HepG2 (cell line): ENCODE results near the gene MRPS5. TPM values are rescaled to one million over a fixed set of nuclear protein-coding genes. Genes with fewer than 3 reads are reported as not detected.
A peak's percentile ranks its signal among the peaks of the same experiment; 100 is the strongest.

ENCODE experiments used
- CEBPB ChIP-seq: IDR thresholded peaks from 2 replicates; pipeline ENCODE4 v1.6.1; 2011; ENCODE audit warnings: low read depth, low read length, improper control_type of control experiment, borderline replicate concordance
- FLYWCH1 ChIP-seq: sonication (generic); formaldehyde crosslinking; IDR thresholded peaks from 2 replicates; pipeline ENCODE4 v1.8.1; 2023; ENCODE audit warnings: mild to moderate bottlenecking, missing genetic modification reagents
- FOSL2 ChIP-seq: sonication (generic); formaldehyde crosslinking; IDR thresholded peaks from 2 replicates; pipeline ENCODE4 v1.4.0; 2020; ENCODE audit warnings: missing genetic modification reagents
- HNRNPLL ChIP-seq: fragments of 200-400 bp; formaldehyde crosslinking; IDR thresholded peaks from 2 replicates; pipeline ENCODE4 v1.6.1; 2017; ENCODE audit warnings: mild to moderate bottlenecking, low read depth, low read length; ENCODE audit not compliant: poor library complexity, severe bottlenecking
- KAT8 ChIP-seq: IDR thresholded peaks from 2 replicates; pipeline ENCODE4 v1.6.1; 2016; ENCODE audit warnings: missing genetic modification reagents, missing compliant biosample characterization
- KLF16 ChIP-seq, 2 experiments: sonication (generic) in 1 of 2; formaldehyde crosslinking in 1 of 2; IDR thresholded peaks; 2 replicates each; pipeline versions ENCODE4 v1.6.1 to v1.8.0; 2016 to 2023; ENCODE audit warnings: missing genetic modification reagents in 2 of 2, missing compliant biosample characterization in 1 of 2
- KLF6 ChIP-seq: IDR thresholded peaks from 2 replicates; pipeline ENCODE4 v1.8.0; 2016; ENCODE audit warnings: missing biosample characterization, missing genetic modification reagents
- MAF1 ChIP-seq: sonication (generic); formaldehyde crosslinking; IDR thresholded peaks from 2 replicates; pipeline ENCODE4 v1.5.0; 2020; ENCODE audit warnings: missing genetic modification reagents, borderline replicate concordance
- MEIS1 ChIP-seq: sonication (generic); formaldehyde crosslinking; IDR thresholded peaks from 2 replicates; pipeline ENCODE4 v1.9.0; 2021; ENCODE audit warnings: mild to moderate bottlenecking, missing genetic modification reagents, moderate library complexity, borderline replicate concordance
- NFIB ChIP-seq: sonication (generic); formaldehyde crosslinking; IDR thresholded peaks from 2 replicates; pipeline ENCODE4 v1.9.0; 2021; ENCODE audit warnings: missing genetic modification reagents, mild to moderate bottlenecking, borderline replicate concordance
- PRPF4 ChIP-seq: fragments of 200-400 bp; formaldehyde crosslinking; IDR thresholded peaks from 2 replicates; pipeline ENCODE4 v1.6.1; 2016; ENCODE audit warnings: low read length, low read depth; ENCODE audit not compliant: poor library complexity, severe bottlenecking
- PTBP1 ChIP-seq: fragments of 200-400 bp; formaldehyde crosslinking; IDR thresholded peaks from 2 replicates; pipeline ENCODE4 v1.6.1; 2018; ENCODE audit warnings: low read length, low read depth; ENCODE audit not compliant: poor library complexity, severe bottlenecking
- ZBTB1 ChIP-seq: sonication (generic); formaldehyde crosslinking; IDR thresholded peaks from 2 replicates; pipeline ENCODE4 v1.4.0; 2020; ENCODE audit warnings: missing genetic modification reagents, borderline replicate concordance
- ZFP82 ChIP-seq: sonication (generic); formaldehyde crosslinking; IDR thresholded peaks from 2 replicates; pipeline ENCODE4 v1.5.1; 2020; ENCODE audit warnings: mild to moderate bottlenecking, missing genetic modification reagents, borderline replicate concordance
- ZFX ChIP-seq: sonication (generic); formaldehyde crosslinking; IDR thresholded peaks from 2 replicates; pipeline ENCODE4 v1.4.0; 2020; ENCODE audit warnings: mild to moderate bottlenecking, low read depth, missing genetic modification reagents, moderate library complexity
- ZMYM4 ChIP-seq: sonication (generic); formaldehyde crosslinking; IDR thresholded peaks from 2 replicates; pipeline ENCODE4 v1.8.1; 2023; ENCODE audit warnings: mild to moderate bottlenecking, missing genetic modification reagents
- ZNF333 ChIP-seq: sonication (generic); formaldehyde crosslinking; IDR thresholded peaks from 2 replicates; pipeline ENCODE4 v1.4.0; 2020; ENCODE audit warnings: mild to moderate bottlenecking, missing genetic modification reagents, borderline replicate concordance
- ZNF577 ChIP-seq: sonication (generic); formaldehyde crosslinking; IDR thresholded peaks from 2 replicates; pipeline ENCODE4 v1.4.0; 2020; ENCODE audit warnings: mild to moderate bottlenecking, low read depth, missing genetic modification reagents, borderline replicate concordance
- ZSCAN29 ChIP-seq: sonication (generic); formaldehyde crosslinking; conservative IDR thresholded peaks from 2 replicates; pipeline ENCODE4 v1.4.0; 2020; ENCODE audit warnings: mild to moderate bottlenecking, missing genetic modification reagents
- polyA plus RNA-seq, 8 experiments: library from polyadenylated mRNA; depleted of rRNA in 3 of 8; stranded (reverse) in 7 of 8; unstranded in 1 of 8; fragments of >200 nt; fragmentation: Illumina TruSeq in 4 of 8; extraction: Trizol in 4 of 8; gene quantifications; 2 replicates each; pipeline versions ENCODE4 v1.2.1 to v1.2.3, GENCODE V29; 2011 to 2016; ENCODE audit warnings: low read depth in 4 of 8, missing spikeins in 1 of 8, mixed read lengths in 1 of 8; ENCODE audit not compliant: insufficient read depth in 1 of 8
- total RNA-seq, 5 experiments: library from RNA; depleted of rRNA; stranded (reverse); fragments of >200 nt; fragmentation: Illumina TruSeq; extraction: Trizol; gene quantifications; 2 replicates each; pipeline ENCODE4 v1.2.3, GENCODE V29; 2016; ENCODE audit warnings: low read depth in 1 of 5
- TF ChIP-seq, protein P1 (sequence below): sonication (generic); formaldehyde crosslinking; IDR thresholded peaks from 2 replicates; pipeline ENCODE4 v1.5.0; 2020; ENCODE audit warnings: missing genetic modification reagents, mild to moderate bottlenecking, borderline replicate concordance
- TF ChIP-seq, protein P2 (sequence below): sonication (generic); formaldehyde crosslinking; IDR thresholded peaks from 2 replicates; pipeline ENCODE4 v1.4.0; 2020; ENCODE audit warnings: missing genetic modification reagents, mild to moderate bottlenecking, borderline replicate concordance
- TF ChIP-seq, protein P3 (sequence below): sonication (generic); formaldehyde crosslinking; IDR thresholded peaks from 2 replicates; pipeline ENCODE4 v1.4.0; 2020; ENCODE audit warnings: mild to moderate bottlenecking, missing genetic modification reagents

MRPS5 gene
- total and polyA plus RNA-seq, 2 of the 13 experiments (the other 11 are each of a cell fraction or from before 2014, with no cell fraction given): 98.8 to 134 TPM

DNA sequence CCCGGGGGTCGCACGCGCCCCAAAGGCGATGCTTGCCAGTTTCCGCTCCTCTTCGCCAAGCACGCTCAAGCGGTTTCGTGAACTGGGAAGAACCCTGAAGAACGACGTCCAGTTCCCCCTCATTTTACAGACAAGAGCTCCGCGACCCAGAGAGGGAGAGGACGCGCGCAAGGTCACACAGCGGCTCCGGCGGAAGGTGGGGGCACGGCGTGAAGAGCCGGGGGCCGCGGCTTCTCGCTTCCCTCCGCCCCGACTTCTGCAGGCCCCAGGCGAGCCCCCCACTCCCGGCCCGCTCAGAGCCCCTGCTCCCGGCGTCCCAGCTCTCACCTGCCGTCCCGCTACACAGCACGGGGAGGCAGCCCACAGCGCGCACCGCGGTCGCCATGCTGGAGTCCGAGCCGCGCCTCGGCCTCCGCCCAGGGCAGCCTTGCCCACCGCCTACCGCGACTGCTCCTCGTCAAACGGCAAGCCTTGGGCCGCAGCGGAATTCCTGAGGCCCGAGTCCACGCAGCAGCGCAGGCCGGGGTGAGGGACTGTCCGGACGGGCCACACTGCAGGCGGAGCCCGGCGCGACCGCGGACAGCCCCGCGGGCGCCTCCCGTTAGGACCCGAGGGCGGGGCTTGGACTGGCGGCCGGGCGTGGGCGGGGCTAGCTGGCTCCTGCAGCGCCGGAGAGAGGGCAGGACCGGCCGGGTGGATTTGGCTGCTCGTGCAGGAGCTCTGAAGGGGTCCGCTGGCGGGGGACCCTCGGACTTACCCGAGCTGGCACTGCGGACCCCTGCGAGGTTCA, at the start of gene MRPS5 (continued):
- TF ChIP-seq, protein P1, sequence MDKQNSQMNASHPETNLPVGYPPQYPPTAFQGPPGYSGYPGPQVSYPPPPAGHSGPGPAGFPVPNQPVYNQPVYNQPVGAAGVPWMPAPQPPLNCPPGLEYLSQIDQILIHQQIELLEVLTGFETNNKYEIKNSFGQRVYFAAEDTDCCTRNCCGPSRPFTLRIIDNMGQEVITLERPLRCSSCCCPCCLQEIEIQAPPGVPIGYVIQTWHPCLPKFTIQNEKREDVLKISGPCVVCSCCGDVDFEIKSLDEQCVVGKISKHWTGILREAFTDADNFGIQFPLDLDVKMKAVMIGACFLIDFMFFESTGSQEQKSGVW (CRISPR knock-in tag): no peak
- peak; percentile 83; the same call in 1 of the 2 replicates for TF ChIP-seq ZNF333
- TF ChIP-seq NFIB (CRISPR knock-in tag): no peak
- TF ChIP-seq ZSCAN29 (CRISPR knock-in tag): peak; percentile 56; the same call in 1 of the 2 replicates
- TF ChIP-seq ZMYM4 (CRISPR knock-in tag): peak; percentile 89
- no peak for TF ChIP-seq FLYWCH1
- TF ChIP-seq ZFX (CRISPR knock-in tag): peak; percentile 99
- TF ChIP-seq MAF1 (CRISPR knock-in tag): peak; percentile 79; the same call in 1 of the 2 replicates
- no peak for TF ChIP-seq PRPF4
- peak; percentile 94 for TF ChIP-seq MEIS1
- TF ChIP-seq KLF6 (CRISPR knock-in tag): peak; percentile 85; the same call in 1 of the 2 replicates
- TF ChIP-seq, protein P2, sequence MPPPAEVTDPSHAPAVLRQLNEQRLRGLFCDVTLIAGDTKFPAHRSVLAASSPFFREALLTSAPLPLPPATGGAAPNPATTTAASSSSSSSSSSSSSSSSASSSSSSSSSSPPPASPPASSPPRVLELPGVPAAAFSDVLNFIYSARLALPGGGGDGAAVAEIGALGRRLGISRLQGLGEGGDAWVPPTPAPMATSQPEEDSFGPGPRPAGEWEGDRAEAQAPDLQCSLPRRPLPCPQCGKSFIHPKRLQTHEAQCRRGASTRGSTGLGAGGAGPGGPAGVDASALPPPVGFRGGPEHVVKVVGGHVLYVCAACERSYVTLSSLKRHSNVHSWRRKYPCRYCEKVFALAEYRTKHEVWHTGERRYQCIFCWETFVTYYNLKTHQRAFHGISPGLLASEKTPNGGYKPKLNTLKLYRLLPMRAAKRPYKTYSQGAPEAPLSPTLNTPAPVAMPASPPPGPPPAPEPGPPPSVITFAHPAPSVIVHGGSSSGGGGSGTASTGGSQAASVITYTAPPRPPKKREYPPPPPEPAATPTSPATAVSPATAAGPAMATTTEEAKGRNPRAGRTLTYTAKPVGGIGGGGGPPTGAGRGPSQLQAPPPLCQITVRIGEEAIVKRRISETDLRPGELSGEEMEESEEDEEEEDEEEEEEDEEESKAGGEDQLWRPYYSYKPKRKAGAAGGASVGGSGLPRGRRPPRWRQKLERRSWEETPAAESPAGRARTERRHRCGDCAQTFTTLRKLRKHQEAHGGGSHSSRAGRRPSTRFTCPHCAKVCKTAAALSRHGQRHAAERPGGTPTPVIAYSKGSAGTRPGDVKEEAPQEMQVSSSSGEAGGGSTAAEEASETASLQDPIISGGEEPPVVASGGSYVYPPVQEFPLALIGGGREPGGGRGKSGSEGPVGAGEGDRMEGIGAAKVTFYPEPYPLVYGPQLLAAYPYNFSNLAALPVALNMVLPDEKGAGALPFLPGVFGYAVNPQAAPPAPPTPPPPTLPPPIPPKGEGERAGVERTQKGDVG (CRISPR knock-in tag): peak; percentile 60; the same call in 1 of the 2 replicates
- peak; percentile 74; the same call in 1 of the 2 replicates for TF ChIP-seq ZFP82
- TF ChIP-seq ZNF577: no peak
- no peak for TF ChIP-seq CEBPB
- peak; percentile 86 for TF ChIP-seq KAT8
- TF ChIP-seq ZBTB1 (CRISPR knock-in tag): no peak
- peak in 1 of 2 experiments; percentile 87; a peak in 2 of 4 replicates for TF ChIP-seq KLF16 (CRISPR knock-in tag; IDR thresholded peaks at IDR 0.05)
- TF ChIP-seq, protein P3, sequence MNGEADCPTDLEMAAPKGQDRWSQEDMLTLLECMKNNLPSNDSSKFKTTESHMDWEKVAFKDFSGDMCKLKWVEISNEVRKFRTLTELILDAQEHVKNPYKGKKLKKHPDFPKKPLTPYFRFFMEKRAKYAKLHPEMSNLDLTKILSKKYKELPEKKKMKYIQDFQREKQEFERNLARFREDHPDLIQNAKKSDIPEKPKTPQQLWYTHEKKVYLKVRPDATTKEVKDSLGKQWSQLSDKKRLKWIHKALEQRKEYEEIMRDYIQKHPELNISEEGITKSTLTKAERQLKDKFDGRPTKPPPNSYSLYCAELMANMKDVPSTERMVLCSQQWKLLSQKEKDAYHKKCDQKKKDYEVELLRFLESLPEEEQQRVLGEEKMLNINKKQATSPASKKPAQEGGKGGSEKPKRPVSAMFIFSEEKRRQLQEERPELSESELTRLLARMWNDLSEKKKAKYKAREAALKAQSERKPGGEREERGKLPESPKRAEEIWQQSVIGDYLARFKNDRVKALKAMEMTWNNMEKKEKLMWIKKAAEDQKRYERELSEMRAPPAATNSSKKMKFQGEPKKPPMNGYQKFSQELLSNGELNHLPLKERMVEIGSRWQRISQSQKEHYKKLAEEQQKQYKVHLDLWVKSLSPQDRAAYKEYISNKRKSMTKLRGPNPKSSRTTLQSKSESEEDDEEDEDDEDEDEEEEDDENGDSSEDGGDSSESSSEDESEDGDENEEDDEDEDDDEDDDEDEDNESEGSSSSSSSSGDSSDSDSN (CRISPR knock-in tag): peak; percentile 97
- TF ChIP-seq FOSL2 (CRISPR knock-in tag): peak; percentile 40
- TF ChIP-seq HNRNPLL: peak; percentile 68
- TF ChIP-seq PTBP1: peak; percentile 68
